ENCODE measurements around the gene PSME3IP1.

PSME3IP1 gene

DNA sequence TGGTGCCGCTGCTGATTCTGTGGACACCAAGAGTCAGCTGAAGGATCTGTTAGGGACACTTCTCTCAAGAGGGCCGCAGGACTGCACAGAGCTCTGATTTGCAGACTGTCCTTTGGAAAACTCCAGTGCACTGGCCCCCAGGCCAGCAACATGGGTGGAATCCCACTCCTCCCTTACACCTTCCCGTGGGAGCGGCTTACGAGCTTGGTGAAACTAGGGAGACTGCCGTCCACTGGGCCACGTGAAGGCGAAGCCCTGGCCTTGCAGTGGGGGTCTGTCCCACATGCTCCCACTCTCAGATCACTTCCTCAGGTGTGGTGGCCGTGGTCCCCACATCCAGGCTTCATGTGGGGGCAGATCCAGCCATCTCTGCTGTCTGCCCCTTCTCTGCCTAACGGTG, 36.4 kb downstream of the PSME3IP1 start:
- H3K36me3 ChIP-seq (ENCODE audit: insufficient read depth, low read length) = peaks cover 27% of the 10 kb centered on the region
- no peak overlapping the region for H3K4me2 ChIP-seq (ENCODE audit: low read length)
- H2AFZ ChIP-seq (ENCODE audit: low read length) = no peak overlapping the region
- H3K9me3 ChIP-seq (ENCODE audit: low read length) = no peaks in the 10 kb centered on the region
- H3K27ac ChIP-seq (ENCODE audit: low read depth, low read length, poor library complexity, severe bottlenecking) = no peak overlapping the region
- no peaks in the 10 kb centered on the region for H3K27me3 ChIP-seq (ENCODE audit: insufficient read depth, low read length)
- TF ChIP-seq EZH2 (IDR thresholded peaks at IDR 0.05; ENCODE audit: borderline replicate concordance, low read length) = no peak
- TF ChIP-seq, protein P1, sequence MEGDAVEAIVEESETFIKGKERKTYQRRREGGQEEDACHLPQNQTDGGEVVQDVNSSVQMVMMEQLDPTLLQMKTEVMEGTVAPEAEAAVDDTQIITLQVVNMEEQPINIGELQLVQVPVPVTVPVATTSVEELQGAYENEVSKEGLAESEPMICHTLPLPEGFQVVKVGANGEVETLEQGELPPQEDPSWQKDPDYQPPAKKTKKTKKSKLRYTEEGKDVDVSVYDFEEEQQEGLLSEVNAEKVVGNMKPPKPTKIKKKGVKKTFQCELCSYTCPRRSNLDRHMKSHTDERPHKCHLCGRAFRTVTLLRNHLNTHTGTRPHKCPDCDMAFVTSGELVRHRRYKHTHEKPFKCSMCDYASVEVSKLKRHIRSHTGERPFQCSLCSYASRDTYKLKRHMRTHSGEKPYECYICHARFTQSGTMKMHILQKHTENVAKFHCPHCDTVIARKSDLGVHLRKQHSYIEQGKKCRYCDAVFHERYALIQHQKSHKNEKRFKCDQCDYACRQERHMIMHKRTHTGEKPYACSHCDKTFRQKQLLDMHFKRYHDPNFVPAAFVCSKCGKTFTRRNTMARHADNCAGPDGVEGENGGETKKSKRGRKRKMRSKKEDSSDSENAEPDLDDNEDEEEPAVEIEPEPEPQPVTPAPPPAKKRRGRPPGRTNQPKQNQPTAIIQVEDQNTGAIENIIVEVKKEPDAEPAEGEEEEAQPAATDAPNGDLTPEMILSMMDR (IDR thresholded peaks at IDR 0.05; ENCODE audit: low read length) = no peak
- H3K9ac ChIP-seq (ENCODE audit: low read length) = no peak overlapping the region
- H4K20me1 ChIP-seq (ENCODE audit: insufficient read depth, low read length) = no peaks in the 10 kb centered on the region
- no peak overlapping the region for H3K4me3 ChIP-seq (ENCODE audit: low read depth, low read length, poor library complexity, severe bottlenecking)
- H3K79me2 ChIP-seq (ENCODE audit: insufficient read depth, low read length) = no peaks in the 10 kb centered on the region
- no peaks in the 10 kb centered on the region for H3K9me2 ChIP-seq (ENCODE audit: low read depth, low read length)
- peaks cover 7% of the 10 kb centered on the region for H3K4me1 ChIP-seq (ENCODE audit: insufficient read depth, low read length, severe bottlenecking)
- no peaks in the 10 kb centered on the region for H3F3A ChIP-seq (ENCODE audit: insufficient read depth, low read length)

- TF ChIP-seq EZH2 (IDR thresholded peaks at IDR 0.05; ENCODE audit: borderline replicate concordance, low read length) = no peak
- TF ChIP-seq, protein P1 (IDR thresholded peaks at IDR 0.05; ENCODE audit: low read length) = no peak
- Histone ChIP-seq H3K4me1 (ENCODE audit: insufficient read depth, low read length, severe bottlenecking) (peaks cover 7% of the 10 kb centered on the region), H3K9me2 (ENCODE audit: low read depth, low read length) (no peaks in the 10 kb centered on the region), H3K27ac (ENCODE audit: low read depth, low read length, poor library complexity, severe bottlenecking) (no peak overlapping the region), H3K9me3 (ENCODE audit: low read length) (no peaks in the 10 kb centered on the region), H3K4me2 (ENCODE audit: low read length) (no peak overlapping the region), H3K79me2 (ENCODE audit: insufficient read depth, low read length) (no peaks in the 10 kb centered on the region), H3F3A (ENCODE audit: insufficient read depth, low read length) (no peaks in the 10 kb centered on the region), H3K9ac (ENCODE audit: low read length) (no peak overlapping the region), H4K20me1 (ENCODE audit: insufficient read depth, low read length) (no peaks in the 10 kb centered on the region), H3K27me3 (ENCODE audit: insufficient read depth, low read length) (no peaks in the 10 kb centered on the region), H3K36me3 (ENCODE audit: insufficient read depth, low read length) (peaks cover 18% of the 10 kb centered on the region; the same call in 1 of the 2 replicates), H2AFZ (ENCODE audit: low read length) (no peak overlapping the region), H3K4me3 (ENCODE audit: low read depth, low read length, poor library complexity, severe bottlenecking) (no peak overlapping the region)
Observed at GRCh38 chr16:57148481-57148880, 37.4 kb downstream of the PSME3IP1 start.

- H3K27me3 ChIP-seq (ENCODE audit: insufficient read depth, low read length) = no peaks in the 10 kb centered on the region
- no peak overlapping the region for H2AFZ ChIP-seq (ENCODE audit: low read length)
- no peaks in the 10 kb centered on the region for H3K79me2 ChIP-seq (ENCODE audit: insufficient read depth, low read length)
- H3K9me2 ChIP-seq (ENCODE audit: low read depth, low read length) = no peaks in the 10 kb centered on the region
- H3K4me3 ChIP-seq (ENCODE audit: low read depth, low read length, poor library complexity, severe bottlenecking) = no peak overlapping the region
- TF ChIP-seq, protein P1 (IDR thresholded peaks at IDR 0.05; ENCODE audit: low read length) = no peak
- TF ChIP-seq EZH2 (IDR thresholded peaks at IDR 0.05; ENCODE audit: borderline replicate concordance, low read length) = no peak
- no peak overlapping the region for H3K27ac ChIP-seq (ENCODE audit: low read depth, low read length, poor library complexity, severe bottlenecking)
- peaks cover 7% of the 10 kb centered on the region for H3K4me1 ChIP-seq (ENCODE audit: insufficient read depth, low read length, severe bottlenecking)
- H4K20me1 ChIP-seq (ENCODE audit: insufficient read depth, low read length) = no peaks in the 10 kb centered on the region
- H3K36me3 ChIP-seq (ENCODE audit: insufficient read depth, low read length) = peaks cover 9% of the 10 kb centered on the region; the same call in 1 of the 2 replicates
- no peaks in the 10 kb centered on the region for H3K9me3 ChIP-seq (ENCODE audit: low read length)
- no peak overlapping the region for H3K9ac ChIP-seq (ENCODE audit: low read length)
- H3F3A ChIP-seq (ENCODE audit: insufficient read depth, low read length) = no peaks in the 10 kb centered on the region
- H3K4me2 ChIP-seq (ENCODE audit: low read length) = no peak overlapping the region
Observed at GRCh38 chr16:57147381-57148221, 38.2 kb downstream of the PSME3IP1 start.

Data from OCI-LY1 (cell line).